PC-9 (cell line): Measurements from ENCODE around the gene MYO18B. TPM values are rescaled to one million over a fixed set of nuclear protein-coding genes. Genes with fewer than 3 reads are reported as not detected.

Experiments
- BruUV-seq: library from RNA; stranded (reverse); fragments of 400-500 nt; replicated peaks from 2 replicates; lab custom pipeline; 2021; lab: Mats Ljungman, UMichigan
- CTCF ChIA-PET: fragments of 300-600 bp; sonication (Branson Sonifier 250); formaldehyde crosslinking; loops from one replicate; lab custom pipeline; 2022; ENCODE audit warnings: antibody characterized with exemption; lab: Charles Lee
- POLR2A ChIA-PET: fragments of 300-600 bp; sonication (Branson Sonifier 250); formaldehyde crosslinking; loops from one replicate; lab custom pipeline; 2022; ENCODE audit warnings: antibody characterized with exemption; ENCODE audit not compliant: unreplicated experiment; lab: Charles Lee
- DNase-seq, 2 experiments: peaks; one replicate each; pipeline versions ENCODE4 v3.0.0 to v3.0.0-alpha.2; 2015 to 2022; ENCODE audit warnings: mixed read lengths in 1 of 2
- H2AFZ ChIP-seq: fragments of 200-600 bp; sonication (generic); 2 replicates; pipeline ENCODE4 v1.8.1; 2017; ENCODE audit warnings: antibody characterized with exemption
- H3F3A ChIP-seq: fragments of 200-600 bp; sonication (generic); 2 replicates; pipeline ENCODE4 v1.8.1; 2017; ENCODE audit warnings: antibody characterized with exemption, mild to moderate bottlenecking, low read depth; ENCODE audit not compliant: insufficient read depth
- H3K27ac ChIP-seq: fragments of 200-600 bp; sonication (generic); 2 replicates; pipeline ENCODE4 v1.6.1; 2016; ENCODE audit warnings: mixed run types
- H3K27me3 ChIP-seq: fragments of 200-600 bp; sonication (generic); 2 replicates; pipeline ENCODE4 v1.6.1; 2016; ENCODE audit warnings: low read depth, mixed run types; ENCODE audit not compliant: insufficient read depth
- H3K36me3 ChIP-seq: fragments of 200-600 bp; sonication (generic); 2 replicates; pipeline ENCODE4 v1.6.1; 2016; ENCODE audit warnings: low read depth, mixed run types
- H3K4me1 ChIP-seq: fragments of 200-600 bp; sonication (generic); replicated peaks from 2 replicates; pipeline ENCODE4 v1.6.1; 2016; ENCODE audit warnings: mixed run types; ENCODE audit not compliant: insufficient read depth
- H3K4me2 ChIP-seq: fragments of 200-600 bp; sonication (generic); 2 replicates; pipeline ENCODE4 v1.6.1; 2017; ENCODE audit warnings: mixed run types
- H3K4me3 ChIP-seq: fragments of 200-600 bp; sonication (generic); 2 replicates; pipeline ENCODE4 v1.6.1; 2016; ENCODE audit warnings: mixed run types
- H3K79me2 ChIP-seq: fragments of 200-600 bp; sonication (generic); 2 replicates; pipeline ENCODE4 v1.6.1; 2017; ENCODE audit warnings: low read depth, mixed run types
- H3K9me2 ChIP-seq: fragments of 200-600 bp; sonication (generic); 2 replicates; pipeline ENCODE4 v1.8.1; 2017; ENCODE audit warnings: mild to moderate bottlenecking; ENCODE audit not compliant: insufficient read depth
- H3K9me3 ChIP-seq: fragments of 200-600 bp; sonication (generic); 2 replicates; pipeline ENCODE4 v1.8.1; 2016; ENCODE audit warnings: low read depth; ENCODE audit not compliant: insufficient read depth
- H4K20me1 ChIP-seq: fragments of 200-600 bp; sonication (generic); 2 replicates; pipeline ENCODE4 v1.8.1; 2017; ENCODE audit not compliant: insufficient read depth
- CTCF ChIP-seq: fragments of 200-600 bp; sonication (generic); conservative IDR thresholded peaks from 2 replicates; pipeline ENCODE4 v1.6.1; 2017; ENCODE audit warnings: mixed run types, antibody characterized with exemption, mild to moderate bottlenecking, moderate library complexity
- EZH2 ChIP-seq: fragments of 200-600 bp; sonication (generic); IDR thresholded peaks from 2 replicates; pipeline ENCODE4 v1.8.0; 2017; ENCODE audit warnings: antibody characterized with exemption, low read depth
- intact Hi-C: fragments of 100-400 bp; cut with micrococcal nuclease; formaldehyde crosslinking; loops from one replicate; pipeline ENCODE4 v1.10.0; 2022; ENCODE audit not compliant: unreplicated experiment
- total RNA-seq: library from RNA; stranded (reverse); gene quantifications from 2 replicates; pipeline ENCODE4 v1.2.3, GENCODE V29; 2021

The MYO18B gene
- total RNA-seq, 1 experiment from 2014 or later: not detected

GRCh38 chr22:25744694-25745093, 2.7 kb downstream of the MYO18B start:
- H3K79me2 ChIP-seq: no peaks in the 10 kb centered on the region
- no peaks in the 10 kb centered on the region for H3K36me3 ChIP-seq
- H4K20me1 ChIP-seq: no peaks in the 10 kb centered on the region
- DNase-seq: no peak
- H3K4me2 ChIP-seq: no peak overlapping the region
- ChIA-PET CTCF (no interaction called here), POLR2A (no interaction called here)
- H3K4me3 ChIP-seq: no peak overlapping the region
- H3K27me3 ChIP-seq: 0 out of 2 replicates have a peak, but pooled peaks cover 3% of the 10 kb centered on the region
- no peak overlapping the region for H3K27ac ChIP-seq
- peaks cover 8% of the 10 kb centered on the region; the same call in 1 of the 2 replicates for H3F3A ChIP-seq
- intact Hi-C loops: no loop called here
- H3K9me3 ChIP-seq: no peaks in the 10 kb centered on the region
- no peak overlapping the region for H2AFZ ChIP-seq
- H3K9me2 ChIP-seq: no peaks in the 10 kb centered on the region
- BruUV-seq: no TSS peak
- H3K4me1 ChIP-seq: peaks cover 14% of the 10 kb centered on the region
- TF ChIP-seq EZH2 (no peak), CTCF (no peak)

GRCh38 chr22:25745341-25746011, 3.5 kb downstream of the MYO18B start:
- CTCF ChIA-PET: interaction anchor here (0.7 kb wide), 1 partner anchor 33 kb away, joined by 3 read pairs; no protein-coding TSS in a partner anchor
- Histone ChIP-seq H3K9me2 (no peaks in the 10 kb centered on the region), H4K20me1 (no peaks in the 10 kb centered on the region), H3K4me2 (no peak overlapping the region), H3K79me2 (no peaks in the 10 kb centered on the region), H3K27ac (peak overlapping the region; percentile 65), H3K9me3 (no peaks in the 10 kb centered on the region), H3K4me1 (peaks cover 14% of the 10 kb centered on the region), H3K36me3 (no peaks in the 10 kb centered on the region), H3K4me3 (no peak overlapping the region), H2AFZ (no peak overlapping the region), H3F3A (peaks cover 8% of the 10 kb centered on the region; the same call in 1 of the 2 replicates), H3K27me3 (0 out of 2 replicates have a peak, but pooled peaks cover 3% of the 10 kb centered on the region)
- POLR2A ChIA-PET: no interaction called here
- no peak for TF ChIP-seq EZH2
- TF ChIP-seq CTCF: no peak
- no TSS peak for BruUV-seq
- DNase-seq: no peak
- intact Hi-C loops: no loop called here

GRCh38 chr22:25746012-25746373, 4.0 kb downstream of the MYO18B start:
- TF ChIP-seq EZH2 (no peak), CTCF (no peak)
- peak in 1 of 2 experiments; percentile 39 for DNase-seq
- Histone ChIP-seq H3F3A (peaks cover 8% of the 10 kb centered on the region; the same call in 1 of the 2 replicates), H3K9me3 (no peaks in the 10 kb centered on the region), H3K9me2 (no peaks in the 10 kb centered on the region), H3K79me2 (no peaks in the 10 kb centered on the region), H3K4me2 (no peak overlapping the region), H3K36me3 (no peaks in the 10 kb centered on the region), H3K27me3 (0 out of 2 replicates have a peak, but pooled peaks cover 3% of the 10 kb centered on the region), H4K20me1 (no peaks in the 10 kb centered on the region), H3K27ac (peak overlapping the region; percentile 65), H3K4me3 (no peak overlapping the region), H2AFZ (no peak overlapping the region), H3K4me1 (peaks cover 14% of the 10 kb centered on the region)
- BruUV-seq: no TSS peak
- intact Hi-C loops: no loop called here
- ChIA-PET POLR2A (no interaction called here), CTCF (interaction anchor here (0.7 kb wide), 1 partner anchor 33 kb away, joined by 3 read pairs; no protein-coding TSS in a partner anchor)
